Cardiac fibroblast (primary cell): ENCODE measurements around the gene ZNF35.

Experiments used
- DNase-seq, 2 donors: peaks; one replicate each; pipeline versions ENCODE4 v3.0.0 to v3.0.0-alpha.2; 2010; ENCODE audit warnings: low read depth in 2 of 2
- H3K4me3 ChIP-seq, 2 donors: replicated peaks in 1 of 2; 1 replicate in 1 of 2; 2 replicates in 1 of 2; pipeline ENCODE4 v1.5.1; 2011; ENCODE audit warnings: low read depth in 2 of 2, low read length in 2 of 2, mild to moderate bottlenecking in 2 of 2, moderate library complexity in 1 of 2
- TF ChIP-seq, protein P1 (sequence below): IDR thresholded peaks from one replicate; pipeline ENCODE4 v1.5.1; 2011; ENCODE audit warnings: low read depth, mild to moderate bottlenecking, low read length, inconsistent platforms

Gene ZNF35

DNA sequence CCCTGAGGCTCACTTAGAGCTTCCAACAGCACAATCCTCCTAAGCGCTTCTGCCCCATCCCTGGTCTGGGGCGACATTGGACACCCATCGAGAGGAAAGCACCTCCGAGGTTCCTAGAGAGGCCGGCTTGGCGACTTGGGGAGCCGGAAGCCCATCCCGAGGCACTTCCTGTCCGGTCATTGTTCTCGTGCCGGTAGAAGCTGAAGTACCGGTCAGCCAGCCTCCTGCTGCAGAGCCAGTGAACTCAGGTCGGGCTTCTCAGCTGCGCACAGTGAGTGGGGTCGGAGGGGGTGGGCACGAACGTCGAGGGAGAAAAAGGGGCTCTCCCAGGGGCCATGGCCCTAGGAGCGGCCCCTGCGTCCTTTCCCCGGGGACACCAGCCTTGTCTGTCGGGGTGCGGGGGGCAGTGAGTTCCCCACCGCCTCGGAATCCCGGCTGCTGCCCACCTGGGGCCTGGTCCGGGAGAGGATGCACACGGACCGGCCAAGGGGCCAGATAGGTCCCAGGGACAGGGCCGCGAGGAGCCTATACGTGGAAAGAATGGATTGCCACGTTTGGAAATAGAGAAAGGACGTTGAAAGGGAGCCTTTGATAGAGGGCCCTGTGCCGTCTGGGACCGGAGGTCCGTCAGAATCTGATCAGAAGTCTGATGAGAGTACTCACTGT lies at the start of gene ZNF35:
Gene ZNF35 (plus strand): TSS at position 169 of the 666 bp plus-strand sequence. CDS start 2,336 bp downstream, outside the sequence.
- TF ChIP-seq, protein P1, sequence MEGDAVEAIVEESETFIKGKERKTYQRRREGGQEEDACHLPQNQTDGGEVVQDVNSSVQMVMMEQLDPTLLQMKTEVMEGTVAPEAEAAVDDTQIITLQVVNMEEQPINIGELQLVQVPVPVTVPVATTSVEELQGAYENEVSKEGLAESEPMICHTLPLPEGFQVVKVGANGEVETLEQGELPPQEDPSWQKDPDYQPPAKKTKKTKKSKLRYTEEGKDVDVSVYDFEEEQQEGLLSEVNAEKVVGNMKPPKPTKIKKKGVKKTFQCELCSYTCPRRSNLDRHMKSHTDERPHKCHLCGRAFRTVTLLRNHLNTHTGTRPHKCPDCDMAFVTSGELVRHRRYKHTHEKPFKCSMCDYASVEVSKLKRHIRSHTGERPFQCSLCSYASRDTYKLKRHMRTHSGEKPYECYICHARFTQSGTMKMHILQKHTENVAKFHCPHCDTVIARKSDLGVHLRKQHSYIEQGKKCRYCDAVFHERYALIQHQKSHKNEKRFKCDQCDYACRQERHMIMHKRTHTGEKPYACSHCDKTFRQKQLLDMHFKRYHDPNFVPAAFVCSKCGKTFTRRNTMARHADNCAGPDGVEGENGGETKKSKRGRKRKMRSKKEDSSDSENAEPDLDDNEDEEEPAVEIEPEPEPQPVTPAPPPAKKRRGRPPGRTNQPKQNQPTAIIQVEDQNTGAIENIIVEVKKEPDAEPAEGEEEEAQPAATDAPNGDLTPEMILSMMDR: no peak
- peak; percentile 92 to 94 for DNase-seq
- H3K4me3 ChIP-seq: peak within 1 kb of the TSS; percentile 88 to 99

GRCh38 chr3:44601749-44602148 lies 46.8 kb upstream of the ZNF35 start:
- H3K4me3 ChIP-seq: no peak overlapping the region
- no peak for DNase-seq
- TF ChIP-seq, protein P1: no peak

DNA sequence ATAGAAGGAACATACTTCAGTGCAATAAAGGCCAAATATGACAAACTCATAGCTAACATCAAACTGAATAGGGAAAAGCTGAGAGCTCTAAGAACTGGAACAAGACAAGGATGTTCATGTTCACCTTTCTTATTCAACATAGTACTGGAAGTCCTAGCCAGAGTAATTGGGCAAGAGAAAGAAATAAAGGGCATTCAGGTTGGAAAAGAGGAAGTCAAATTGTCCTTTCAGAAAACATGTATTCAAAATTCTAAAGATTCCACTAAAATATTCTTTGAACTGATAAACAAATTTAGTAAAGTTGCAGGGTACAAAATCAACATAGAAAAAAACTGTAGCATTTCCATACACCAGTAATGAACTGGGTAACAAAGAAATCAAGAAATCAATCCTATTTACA lies 35.9 kb upstream of the ZNF35 start:
- H3K4me3 ChIP-seq: no peak overlapping the region
- TF ChIP-seq, protein P1: no peak
- no peak for DNase-seq

DNA sequence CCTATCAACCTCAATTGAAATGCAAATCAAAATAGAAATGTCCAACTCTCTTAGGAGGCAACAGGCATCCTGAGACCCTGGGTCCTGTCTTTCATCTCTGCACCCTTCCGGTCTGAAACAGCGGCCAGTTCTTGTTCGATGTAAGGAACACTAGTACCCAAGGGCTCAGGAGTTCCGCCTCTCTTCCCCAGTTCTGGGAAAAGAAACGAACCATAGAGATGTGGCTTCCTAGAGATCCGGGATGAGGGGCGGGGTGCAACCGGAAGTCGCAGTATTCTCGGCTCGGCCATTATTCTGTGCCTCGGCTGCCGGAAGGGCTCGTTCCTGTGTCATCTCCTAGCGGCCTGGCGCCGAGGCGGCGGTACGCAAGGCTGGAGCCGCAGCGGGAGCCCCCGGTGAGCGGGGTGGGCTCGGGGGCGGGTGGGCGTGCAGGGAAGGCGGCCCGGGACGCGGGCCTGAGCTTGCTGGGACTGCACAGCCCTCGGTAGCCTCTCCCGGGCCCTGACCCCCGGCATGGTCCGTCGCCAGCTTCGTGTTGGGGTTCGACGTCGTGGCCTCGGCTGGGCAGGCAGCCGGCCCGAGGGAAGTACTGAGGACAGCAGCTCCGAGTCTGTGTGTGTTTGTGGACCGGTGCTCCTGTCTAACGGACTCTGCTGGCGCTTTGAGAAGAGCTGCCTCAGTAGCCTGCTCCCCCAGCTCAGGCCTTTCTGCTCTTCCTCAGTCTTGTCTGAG lies 23.6 kb upstream of the ZNF35 start, which contains the start of gene ZNF197:
Gene ZNF197 (plus strand): TSS at position 288 of the 732 bp plus-strand sequence. CDS start 4,119 bp downstream, outside the sequence.
- peak; percentile 90 to 93 for DNase-seq
- peak within 1 kb of the TSS; percentile 74 to 84 for H3K4me3 ChIP-seq
- TF ChIP-seq, protein P1: no peak

DNA sequence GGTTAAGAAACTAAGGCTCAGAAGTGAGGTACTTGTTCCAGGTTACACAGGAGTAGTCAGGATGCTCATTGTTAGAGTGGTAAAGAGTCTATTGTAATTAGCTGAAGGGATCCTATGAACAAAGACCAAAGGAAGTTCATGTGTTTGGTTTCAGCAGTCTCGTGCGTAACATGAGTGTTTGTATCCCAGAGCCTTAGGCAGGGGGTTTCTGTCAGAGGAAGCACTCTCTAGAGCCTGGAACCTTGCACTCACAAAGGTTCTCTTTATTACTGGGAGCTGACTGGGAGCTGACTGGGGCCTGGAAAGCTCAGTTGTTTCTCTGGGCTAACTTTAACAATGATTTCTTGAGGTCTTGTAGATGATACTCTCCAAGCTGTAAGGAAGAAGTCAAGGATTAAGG lies 19.8 kb upstream of the ZNF35 start:
- no peak overlapping the region for H3K4me3 ChIP-seq
- no peak for DNase-seq
- TF ChIP-seq, protein P1: no peak

DNA sequence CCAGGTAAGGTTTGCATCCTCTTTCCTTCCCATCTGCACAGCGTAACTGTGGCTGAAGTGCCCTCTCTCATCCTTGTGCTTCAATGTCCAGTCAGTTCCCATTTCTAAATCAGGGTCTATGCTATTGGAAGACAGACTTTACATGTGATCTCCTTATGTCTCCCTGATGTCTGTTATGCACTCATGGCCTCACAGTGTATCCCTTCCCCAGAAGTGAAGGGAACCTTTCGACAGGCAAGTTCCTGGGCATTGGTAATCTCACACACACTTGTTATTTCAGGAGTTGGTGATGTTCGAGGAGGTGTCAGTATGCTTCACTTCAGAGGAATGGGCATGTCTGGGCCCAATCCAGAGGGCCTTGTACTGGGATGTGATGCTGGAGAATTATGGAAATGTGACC lies 16.3 kb upstream of the ZNF35 start:
- no peak for DNase-seq
- TF ChIP-seq, protein P1: no peak
- no peak overlapping the region for H3K4me3 ChIP-seq
